RWPE2 (cell line): ENCODE measurements around the gene ACMSD.

Source experiments
- ATAC-seq: fragments of 200-7000 bp; cut with Tn5 transposase; 3 replicates; pipeline ENCODE4 v1.9.1; 2021; ENCODE audit warnings: low read depth
- DNase-seq: peaks from one replicate; pipeline ENCODE4 v3.0.0-alpha.2; 2020; ENCODE audit warnings: low spot score
- H3K27ac ChIP-seq: fragments of 450-650 bp; 2 replicates; pipeline ENCODE4 v1.5.1; 2017; ENCODE audit warnings: mild to moderate bottlenecking; ENCODE audit not compliant: poor library complexity, severe bottlenecking
- H3K27me3 ChIP-seq: fragments of 250-450 bp; sonication (Bioruptor Pico); 2 replicates; pipeline ENCODE4 v1.5.1; 2021; ENCODE audit warnings: mild to moderate bottlenecking, moderate library complexity; ENCODE audit not compliant: insufficient read depth, poor library complexity, severe bottlenecking
- H3K36me3 ChIP-seq: fragments of 250-450 bp; sonication (Bioruptor Pico); 2 replicates; pipeline ENCODE4 v1.5.1; 2020; ENCODE audit warnings: low read depth, mild to moderate bottlenecking, moderate library complexity
- H3K4me1 ChIP-seq: fragments of 250-450 bp; sonication (Bioruptor Pico); 2 replicates; pipeline ENCODE4 v1.5.1; 2021; ENCODE audit warnings: mild to moderate bottlenecking, moderate library complexity; ENCODE audit not compliant: insufficient read depth, poor library complexity, severe bottlenecking
- H3K4me3 ChIP-seq: fragments of 250-450 bp; sonication (Bioruptor Pico); 2 replicates; pipeline ENCODE4 v1.5.1; 2021; ENCODE audit warnings: mild to moderate bottlenecking, moderate library complexity; ENCODE audit not compliant: severe bottlenecking
- H3K9me3 ChIP-seq: fragments of 250-450 bp; sonication (Bioruptor Pico); 2 replicates; pipeline ENCODE4 v1.5.1; 2021; ENCODE audit warnings: mild to moderate bottlenecking, moderate library complexity; ENCODE audit not compliant: severe bottlenecking
- TF ChIP-seq, protein P1 (sequence below): fragments of 450-650 bp; IDR thresholded peaks from one replicate; pipeline ENCODE4 v1.5.1; 2017; ENCODE audit warnings: mild to moderate bottlenecking, moderate library complexity; ENCODE audit not compliant: poor library complexity, severe bottlenecking

ACMSD gene

DNA sequence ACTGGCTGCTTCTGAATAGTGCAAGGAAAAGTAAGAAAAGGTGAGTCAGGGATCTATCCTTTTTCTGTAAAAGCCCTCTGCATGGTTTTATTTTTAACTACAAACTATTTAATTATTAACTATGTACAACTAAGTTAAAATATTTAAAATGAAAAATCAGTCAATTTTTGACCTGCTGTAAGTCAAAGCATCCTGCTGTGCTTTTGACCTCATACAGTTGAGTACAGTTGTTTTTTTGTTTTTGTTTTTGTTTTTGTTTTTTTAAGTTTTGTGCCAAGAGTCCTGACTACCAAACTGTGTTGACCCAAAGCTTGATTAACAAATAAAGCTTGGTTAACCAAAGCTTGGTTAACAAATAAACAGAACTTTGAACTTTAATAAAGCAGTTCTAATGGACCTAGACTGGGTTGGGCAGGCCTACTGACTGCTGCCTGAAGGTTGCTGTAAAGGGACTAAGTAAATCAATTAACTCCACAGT is at the start of gene ACMSD:
TSS of gene ACMSD (plus strand) at position 474 of the 478 bp plus-strand sequence. CDS start 67 bp downstream, outside the sequence.
- peaks cover 6% of the 10 kb centered on the region for H3K4me1 ChIP-seq
- DNase-seq, result no peak
- H3K27me3 ChIP-seq, result no peaks in the 10 kb centered on the region
- H3K36me3 ChIP-seq, result no peaks in the 10 kb centered on the region
- TF ChIP-seq, protein P1, sequence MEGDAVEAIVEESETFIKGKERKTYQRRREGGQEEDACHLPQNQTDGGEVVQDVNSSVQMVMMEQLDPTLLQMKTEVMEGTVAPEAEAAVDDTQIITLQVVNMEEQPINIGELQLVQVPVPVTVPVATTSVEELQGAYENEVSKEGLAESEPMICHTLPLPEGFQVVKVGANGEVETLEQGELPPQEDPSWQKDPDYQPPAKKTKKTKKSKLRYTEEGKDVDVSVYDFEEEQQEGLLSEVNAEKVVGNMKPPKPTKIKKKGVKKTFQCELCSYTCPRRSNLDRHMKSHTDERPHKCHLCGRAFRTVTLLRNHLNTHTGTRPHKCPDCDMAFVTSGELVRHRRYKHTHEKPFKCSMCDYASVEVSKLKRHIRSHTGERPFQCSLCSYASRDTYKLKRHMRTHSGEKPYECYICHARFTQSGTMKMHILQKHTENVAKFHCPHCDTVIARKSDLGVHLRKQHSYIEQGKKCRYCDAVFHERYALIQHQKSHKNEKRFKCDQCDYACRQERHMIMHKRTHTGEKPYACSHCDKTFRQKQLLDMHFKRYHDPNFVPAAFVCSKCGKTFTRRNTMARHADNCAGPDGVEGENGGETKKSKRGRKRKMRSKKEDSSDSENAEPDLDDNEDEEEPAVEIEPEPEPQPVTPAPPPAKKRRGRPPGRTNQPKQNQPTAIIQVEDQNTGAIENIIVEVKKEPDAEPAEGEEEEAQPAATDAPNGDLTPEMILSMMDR, result no peak
- no peak within 1 kb of the TSS for H3K4me3 ChIP-seq
- peaks cover 6% of the 10 kb centered on the region for H3K9me3 ChIP-seq
- peak within 1 kb of the TSS; percentile 57 for H3K27ac ChIP-seq
- no peak for ATAC-seq

DNA sequence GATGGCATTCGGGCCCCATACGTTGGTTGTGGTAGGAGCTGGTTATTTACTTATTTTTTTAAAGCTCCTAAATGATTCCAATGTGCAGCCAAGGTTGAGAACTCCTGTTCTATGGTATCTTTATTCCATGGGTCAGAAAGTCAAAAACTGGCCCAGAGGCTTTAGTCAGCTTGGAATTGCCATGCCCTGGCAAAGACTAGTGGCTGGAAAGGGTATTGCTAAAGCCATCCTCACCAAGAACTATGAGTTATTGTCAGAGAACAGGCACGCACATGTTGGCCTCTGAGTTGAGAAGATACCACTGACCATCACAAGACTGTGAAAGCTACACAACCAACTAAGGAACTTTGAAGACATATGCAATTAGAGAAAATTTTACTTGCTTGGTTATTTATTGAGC is 47.9 kb upstream of the ACMSD start:
- H3K4me3 ChIP-seq, result no peak overlapping the region
- H3K36me3 ChIP-seq, result no peaks in the 10 kb centered on the region
- TF ChIP-seq, protein P1, result no peak
- H3K9me3 ChIP-seq, result no peaks in the 10 kb centered on the region
- no peaks in the 10 kb centered on the region for H3K27me3 ChIP-seq
- DNase-seq, result no peak
- H3K27ac ChIP-seq, result no peak overlapping the region
- H3K4me1 ChIP-seq, result no peaks in the 10 kb centered on the region
- no peak for ATAC-seq

DNA sequence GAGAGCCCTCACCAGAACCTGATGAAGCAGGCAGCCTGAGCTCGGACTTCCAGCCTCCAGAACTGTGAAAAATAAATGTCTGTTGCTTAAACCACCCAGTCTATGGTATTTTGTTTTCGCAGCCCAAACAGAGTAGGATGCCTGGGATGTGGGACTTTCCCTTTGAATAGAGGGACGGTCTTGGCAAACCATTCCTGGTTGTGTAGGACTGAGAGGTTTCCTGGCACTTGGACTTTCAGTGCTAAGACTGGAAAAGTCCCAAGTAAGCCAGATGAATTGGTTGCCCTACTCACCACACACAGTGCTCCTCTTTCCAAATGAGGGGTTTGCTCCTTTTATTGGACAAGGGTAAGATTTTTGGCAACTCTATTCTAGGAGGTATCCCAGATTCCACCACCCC is 46.8 kb upstream of the ACMSD start:
- H3K4me1 ChIP-seq, result no peaks in the 10 kb centered on the region
- no peak overlapping the region for H3K4me3 ChIP-seq
- H3K9me3 ChIP-seq, result no peaks in the 10 kb centered on the region
- TF ChIP-seq, protein P1, result no peak
- H3K27me3 ChIP-seq, result no peaks in the 10 kb centered on the region
- no peak for ATAC-seq
- H3K36me3 ChIP-seq, result no peaks in the 10 kb centered on the region
- H3K27ac ChIP-seq, result no peak overlapping the region
- DNase-seq, result no peak

DNA sequence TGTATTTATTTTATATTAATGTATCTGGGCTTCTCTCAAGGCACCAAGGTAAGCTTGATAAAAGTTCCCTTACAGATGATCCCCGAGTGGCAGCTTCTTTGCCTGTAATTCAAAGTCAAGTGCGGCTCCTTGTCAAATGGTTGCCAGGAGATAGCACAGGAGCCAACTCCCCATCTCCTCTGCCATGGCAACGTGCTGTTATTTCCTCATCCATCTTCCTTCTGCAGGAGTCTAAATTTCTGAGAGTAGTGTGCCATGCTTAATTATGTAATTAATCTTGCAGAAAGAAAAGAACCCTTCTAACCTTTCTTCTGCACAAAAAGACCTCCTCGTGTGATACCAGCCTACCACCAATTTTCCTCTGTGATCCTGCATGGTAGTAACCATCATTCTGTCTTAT is 46.2 kb upstream of the ACMSD start:
- DNase-seq (no peak), ATAC-seq (no peak)
- H3K4me3 ChIP-seq, result no peak overlapping the region
- H3K4me1 ChIP-seq, result no peaks in the 10 kb centered on the region
- no peak overlapping the region for H3K27ac ChIP-seq
- H3K27me3 ChIP-seq, result no peaks in the 10 kb centered on the region
- TF ChIP-seq, protein P1, result no peak
- H3K9me3 ChIP-seq, result no peaks in the 10 kb centered on the region
- H3K36me3 ChIP-seq, result no peaks in the 10 kb centered on the region

DNA sequence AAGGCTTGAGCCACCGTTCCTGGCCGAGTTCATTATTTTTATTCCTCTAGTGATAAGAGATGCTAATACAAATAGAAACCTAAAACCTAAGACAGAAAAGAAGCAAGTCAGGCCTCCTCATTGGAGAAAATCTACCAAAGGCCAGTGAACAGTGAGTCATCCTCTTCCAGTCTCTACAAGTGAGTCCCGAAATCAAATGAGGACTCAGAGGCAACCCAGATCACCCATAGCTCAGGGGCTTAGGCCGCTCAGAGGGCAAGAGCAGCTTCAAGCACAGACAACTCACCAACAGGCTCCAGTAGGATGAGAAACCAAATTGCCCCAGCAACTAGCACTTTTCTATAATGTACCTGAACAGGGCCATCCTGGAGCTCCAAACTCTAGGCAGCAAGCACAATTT is 42.7 kb upstream of the ACMSD start:
- Histone ChIP-seq H3K27me3 (no peaks in the 10 kb centered on the region), H3K4me3 (no peak overlapping the region), H3K27ac (no peak overlapping the region), H3K36me3 (no peaks in the 10 kb centered on the region), H3K4me1 (no peaks in the 10 kb centered on the region), H3K9me3 (no peaks in the 10 kb centered on the region)
- DNase-seq (no peak), ATAC-seq (no peak)
- TF ChIP-seq, protein P1, result no peak
